ENCODE results near the gene OSER1. TPM values are rescaled to one million over a fixed set of nuclear protein-coding genes. Genes with fewer than 3 reads are reported as not detected.
A peak's percentile ranks its signal among the peaks of the same experiment; 100 is the strongest.
"Not testable (repeated sequence)": the region's sequence is repeated elsewhere in the genome, so short reads cannot be mapped to it uniquely, and the experiment has no call there.

The OSER1 gene
- total RNA-seq, 1 experiment from 2014 or later = 24.3 TPM

DNA sequence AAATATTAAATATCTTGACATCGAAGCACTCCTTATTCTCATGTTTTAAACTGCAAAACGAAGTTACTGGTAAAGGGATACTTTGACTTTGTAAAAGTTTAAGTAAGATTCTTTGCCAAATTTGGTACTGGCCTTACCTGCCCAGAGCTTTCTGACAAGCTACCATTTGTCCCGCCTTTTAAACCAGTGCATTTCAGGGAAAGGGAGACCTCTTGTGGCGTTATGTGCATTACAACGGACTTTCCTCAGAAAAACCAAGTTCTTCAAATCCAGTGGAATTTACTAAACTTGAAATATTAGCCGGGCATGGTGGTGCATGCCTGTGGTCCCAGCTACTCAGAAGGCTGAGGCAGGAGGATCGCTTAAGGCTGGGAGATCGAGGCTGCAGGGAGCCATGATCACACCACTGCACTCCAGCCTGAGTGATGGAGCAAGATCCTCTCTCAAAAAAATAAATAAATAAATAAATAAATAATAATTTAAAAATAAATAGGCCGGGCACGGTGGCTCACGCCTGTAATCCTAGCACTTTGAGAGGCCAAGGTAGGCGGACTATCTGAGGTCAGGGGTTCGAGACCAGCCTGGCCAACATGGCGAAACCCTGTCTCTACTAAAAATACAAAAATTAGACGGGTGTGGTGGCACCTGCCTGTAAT lies 20.2 kb downstream of the OSER1 start:
- ChIA-PET CTCF (interaction anchor here (0.6 to 6.8 kb wide), 45 partner anchors 9 to 741 kb away, joined by 3 to 368 read pairs (median 5); partner anchors contain the start of genes FITM2, GDAP1L1 and OSER1), POLR2A (interaction anchor here (0.8 to 1.0 kb wide), 2 partner anchors 53 to 74 kb away, joined by 5 to 7 read pairs; no protein-coding TSS in a partner anchor)
- H3K4me3 Mint-ChIP-seq; H3K27me3 Mint-ChIP-seq (ENCODE audit: low read depth); H3K9me3 Mint-ChIP-seq; H3K4me1 Mint-ChIP-seq; H3K36me3 Mint-ChIP-seq; H3K27ac Mint-ChIP-seq: not testable (repeated sequence)
- DNase-seq (ENCODE audit: low spot score) (peak; percentile 64), ATAC-seq (peak; percentile 13)
- TF ChIP-seq HMGA2 (CRISPR knock-in tag; IDR thresholded peaks at IDR 0.05) (peak; percentile 62; the same call in 1 of the 2 replicates), GABPB1 (CRISPR knock-in tag; IDR thresholded peaks at IDR 0.05) (peak; percentile 49)
- TF ChIP-seq, protein P1, sequence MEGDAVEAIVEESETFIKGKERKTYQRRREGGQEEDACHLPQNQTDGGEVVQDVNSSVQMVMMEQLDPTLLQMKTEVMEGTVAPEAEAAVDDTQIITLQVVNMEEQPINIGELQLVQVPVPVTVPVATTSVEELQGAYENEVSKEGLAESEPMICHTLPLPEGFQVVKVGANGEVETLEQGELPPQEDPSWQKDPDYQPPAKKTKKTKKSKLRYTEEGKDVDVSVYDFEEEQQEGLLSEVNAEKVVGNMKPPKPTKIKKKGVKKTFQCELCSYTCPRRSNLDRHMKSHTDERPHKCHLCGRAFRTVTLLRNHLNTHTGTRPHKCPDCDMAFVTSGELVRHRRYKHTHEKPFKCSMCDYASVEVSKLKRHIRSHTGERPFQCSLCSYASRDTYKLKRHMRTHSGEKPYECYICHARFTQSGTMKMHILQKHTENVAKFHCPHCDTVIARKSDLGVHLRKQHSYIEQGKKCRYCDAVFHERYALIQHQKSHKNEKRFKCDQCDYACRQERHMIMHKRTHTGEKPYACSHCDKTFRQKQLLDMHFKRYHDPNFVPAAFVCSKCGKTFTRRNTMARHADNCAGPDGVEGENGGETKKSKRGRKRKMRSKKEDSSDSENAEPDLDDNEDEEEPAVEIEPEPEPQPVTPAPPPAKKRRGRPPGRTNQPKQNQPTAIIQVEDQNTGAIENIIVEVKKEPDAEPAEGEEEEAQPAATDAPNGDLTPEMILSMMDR (IDR thresholded peaks at IDR 0.05) = peak; percentile 50; the same call in 1 of the 2 replicates

DNA sequence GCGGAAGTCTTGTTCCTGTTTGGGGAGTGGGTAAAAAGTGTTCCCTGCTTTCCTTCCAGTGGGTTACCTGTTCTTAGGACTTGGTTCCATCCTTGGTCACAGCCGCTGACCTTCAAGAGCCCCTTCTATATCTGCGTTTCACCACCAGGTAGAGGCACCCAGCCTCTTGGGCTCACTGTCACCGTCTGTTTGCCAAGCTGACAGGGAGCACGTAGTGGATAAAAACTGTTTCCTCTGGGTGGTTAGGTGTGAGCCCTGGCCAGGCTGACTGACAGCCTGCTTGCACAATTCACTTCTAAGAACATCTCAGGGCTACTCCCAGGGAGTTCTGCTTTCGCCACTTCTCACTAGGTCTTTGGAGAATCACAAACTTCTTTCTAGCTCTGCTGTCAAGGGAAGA lies 21.8 kb downstream of the OSER1 start:
- Mint-ChIP-seq H3K4me1 (peaks cover 9% of the 10 kb centered on the region), H3K4me3 (no peak overlapping the region), H3K27me3 (ENCODE audit: low read depth) (no peaks in the 10 kb centered on the region; the same call in none of the 2 replicates), H3K9me3 (no peaks in the 10 kb centered on the region), H3K36me3 (no peaks in the 10 kb centered on the region), H3K27ac (no peak overlapping the region)
- no peak for TF ChIP-seq NFATC4 (CRISPR knock-in tag; IDR thresholded peaks at IDR 0.05)
- no peak for TF ChIP-seq RORB (CRISPR knock-in tag; IDR thresholded peaks at IDR 0.05)
- TF ChIP-seq, protein P2, sequence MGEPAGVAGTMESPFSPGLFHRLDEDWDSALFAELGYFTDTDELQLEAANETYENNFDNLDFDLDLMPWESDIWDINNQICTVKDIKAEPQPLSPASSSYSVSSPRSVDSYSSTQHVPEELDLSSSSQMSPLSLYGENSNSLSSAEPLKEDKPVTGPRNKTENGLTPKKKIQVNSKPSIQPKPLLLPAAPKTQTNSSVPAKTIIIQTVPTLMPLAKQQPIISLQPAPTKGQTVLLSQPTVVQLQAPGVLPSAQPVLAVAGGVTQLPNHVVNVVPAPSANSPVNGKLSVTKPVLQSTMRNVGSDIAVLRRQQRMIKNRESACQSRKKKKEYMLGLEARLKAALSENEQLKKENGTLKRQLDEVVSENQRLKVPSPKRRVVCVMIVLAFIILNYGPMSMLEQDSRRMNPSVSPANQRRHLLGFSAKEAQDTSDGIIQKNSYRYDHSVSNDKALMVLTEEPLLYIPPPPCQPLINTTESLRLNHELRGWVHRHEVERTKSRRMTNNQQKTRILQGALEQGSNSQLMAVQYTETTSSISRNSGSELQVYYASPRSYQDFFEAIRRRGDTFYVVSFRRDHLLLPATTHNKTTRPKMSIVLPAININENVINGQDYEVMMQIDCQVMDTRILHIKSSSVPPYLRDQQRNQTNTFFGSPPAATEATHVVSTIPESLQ (CRISPR knock-in tag; IDR thresholded peaks at IDR 0.05) = no peak
- TF ChIP-seq NR1H2 (CRISPR knock-in tag; IDR thresholded peaks at IDR 0.05) = no peak
- TF ChIP-seq ZNF416 (CRISPR knock-in tag; IDR thresholded peaks at IDR 0.05) = no peak
- no peak for TF ChIP-seq ESRRA (CRISPR knock-in tag; IDR thresholded peaks at IDR 0.05; ENCODE audit: borderline replicate concordance)
- TF ChIP-seq ZNF219 (CRISPR knock-in tag; IDR thresholded peaks at IDR 0.05; ENCODE audit: borderline replicate concordance) = no peak
- TF ChIP-seq, protein P3, sequence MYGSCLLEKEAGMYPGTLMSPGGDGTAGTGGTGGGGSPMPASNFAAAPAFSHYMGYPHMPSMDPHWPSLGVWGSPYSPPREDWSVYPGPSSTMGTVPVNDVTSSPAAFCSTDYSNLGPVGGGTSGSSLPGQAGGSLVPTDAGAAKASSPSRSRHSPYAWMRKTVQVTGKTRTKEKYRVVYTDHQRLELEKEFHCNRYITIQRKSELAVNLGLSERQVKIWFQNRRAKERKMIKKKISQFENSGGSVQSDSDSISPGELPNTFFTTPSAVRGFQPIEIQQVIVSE (CRISPR knock-in tag; IDR thresholded peaks at IDR 0.05; ENCODE audit: borderline replicate concordance) = no peak
- TF ChIP-seq, protein P4, sequence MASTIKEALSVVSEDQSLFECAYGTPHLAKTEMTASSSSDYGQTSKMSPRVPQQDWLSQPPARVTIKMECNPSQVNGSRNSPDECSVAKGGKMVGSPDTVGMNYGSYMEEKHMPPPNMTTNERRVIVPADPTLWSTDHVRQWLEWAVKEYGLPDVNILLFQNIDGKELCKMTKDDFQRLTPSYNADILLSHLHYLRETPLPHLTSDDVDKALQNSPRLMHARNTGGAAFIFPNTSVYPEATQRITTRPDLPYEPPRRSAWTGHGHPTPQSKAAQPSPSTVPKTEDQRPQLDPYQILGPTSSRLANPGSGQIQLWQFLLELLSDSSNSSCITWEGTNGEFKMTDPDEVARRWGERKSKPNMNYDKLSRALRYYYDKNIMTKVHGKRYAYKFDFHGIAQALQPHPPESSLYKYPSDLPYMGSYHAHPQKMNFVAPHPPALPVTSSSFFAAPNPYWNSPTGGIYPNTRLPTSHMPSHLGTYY (CRISPR knock-in tag; IDR thresholded peaks at IDR 0.05) = no peak
- no peak for TF ChIP-seq ZBTB21 (CRISPR knock-in tag; IDR thresholded peaks at IDR 0.05; ENCODE audit: borderline replicate concordance)
- no peak for ATAC-seq
- CTCF ChIA-PET = interaction anchor here (2.5 to 6.8 kb wide), 5 partner anchors 52 to 78 kb away, joined by 27 to 368 read pairs (median 40); no protein-coding TSS in a partner anchor
- POLR2A ChIA-PET = interaction anchor here (1.4 to 1.6 kb wide), 2 partner anchors 69 to 72 kb away, joined by 3 to 4 read pairs; no protein-coding TSS in a partner anchor
- no peak for DNase-seq (ENCODE audit: low spot score)

DNA sequence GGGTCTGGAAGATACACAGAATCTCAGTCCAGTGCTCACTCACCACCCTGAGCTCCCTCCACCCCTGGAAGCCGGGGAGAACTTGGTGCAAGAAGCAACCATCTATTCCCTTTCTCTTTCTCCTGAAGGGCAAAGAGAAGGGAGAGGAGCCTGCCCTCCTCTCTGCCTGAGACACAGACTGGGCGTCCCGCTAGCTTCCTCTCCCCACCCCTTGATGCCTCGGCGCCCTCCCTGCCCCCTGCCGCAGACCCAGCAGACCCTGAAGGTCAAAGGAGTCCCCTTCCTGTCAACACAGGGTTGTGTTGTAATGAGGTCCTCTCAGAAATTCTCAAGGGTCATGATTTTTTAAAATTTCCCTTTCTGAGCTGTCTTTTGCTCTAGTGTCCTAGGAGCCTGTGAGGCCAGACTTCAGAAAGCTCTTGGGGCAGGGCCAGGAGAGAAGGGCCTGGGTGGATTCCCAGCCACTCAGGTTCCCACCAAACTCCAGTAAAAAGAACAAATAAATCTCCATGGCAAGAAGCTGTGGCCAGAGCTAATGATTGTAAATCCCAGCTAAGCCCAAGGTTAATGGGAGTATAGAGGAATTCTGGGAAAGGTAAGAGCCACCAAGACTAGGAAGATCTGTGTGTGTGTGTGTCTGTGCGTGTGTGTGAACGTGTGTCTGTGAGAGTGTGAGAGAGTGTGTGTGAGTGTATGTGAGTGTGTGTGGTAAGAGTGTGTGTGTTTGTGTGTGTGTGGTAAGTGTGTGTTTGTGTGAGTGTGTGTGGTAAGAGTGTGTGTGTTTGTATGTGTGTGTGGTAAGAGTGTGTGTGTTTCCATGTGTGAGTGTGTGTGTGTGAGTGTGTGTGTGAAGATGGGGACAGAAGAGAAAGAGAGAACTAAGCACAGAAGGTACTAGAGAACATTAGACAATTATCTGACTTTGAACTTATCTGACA lies 22.5 kb downstream of the OSER1 start:
- H3K27me3 Mint-ChIP-seq (ENCODE audit: low read depth) = no peaks in the 10 kb centered on the region; the same call in none of the 2 replicates
- H3K4me3 Mint-ChIP-seq = peak overlapping the region; percentile 71
- no peaks in the 10 kb centered on the region for H3K9me3 Mint-ChIP-seq
- peaks cover 9% of the 10 kb centered on the region for H3K4me1 Mint-ChIP-seq
- no peak for DNase-seq (ENCODE audit: low spot score)
- peak; percentile 32 for ATAC-seq
- TF ChIP-seq, protein P5, sequence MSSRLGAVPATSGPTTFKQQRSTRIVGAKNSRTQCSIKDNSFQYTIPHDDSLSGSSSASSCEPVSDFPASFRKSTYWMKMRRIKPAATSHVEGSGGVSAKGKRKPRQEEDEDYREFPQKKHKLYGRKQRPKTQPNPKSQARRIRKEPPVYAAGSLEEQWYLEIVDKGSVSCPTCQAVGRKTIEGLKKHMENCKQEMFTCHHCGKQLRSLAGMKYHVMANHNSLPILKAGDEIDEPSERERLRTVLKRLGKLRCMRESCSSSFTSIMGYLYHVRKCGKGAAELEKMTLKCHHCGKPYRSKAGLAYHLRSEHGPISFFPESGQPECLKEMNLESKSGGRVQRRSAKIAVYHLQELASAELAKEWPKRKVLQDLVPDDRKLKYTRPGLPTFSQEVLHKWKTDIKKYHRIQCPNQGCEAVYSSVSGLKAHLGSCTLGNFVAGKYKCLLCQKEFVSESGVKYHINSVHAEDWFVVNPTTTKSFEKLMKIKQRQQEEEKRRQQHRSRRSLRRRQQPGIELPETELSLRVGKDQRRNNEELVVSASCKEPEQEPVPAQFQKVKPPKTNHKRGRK (CRISPR knock-in tag; IDR thresholded peaks at IDR 0.05; ENCODE audit: borderline replicate concordance) = no peak
- TF ChIP-seq, protein P6, sequence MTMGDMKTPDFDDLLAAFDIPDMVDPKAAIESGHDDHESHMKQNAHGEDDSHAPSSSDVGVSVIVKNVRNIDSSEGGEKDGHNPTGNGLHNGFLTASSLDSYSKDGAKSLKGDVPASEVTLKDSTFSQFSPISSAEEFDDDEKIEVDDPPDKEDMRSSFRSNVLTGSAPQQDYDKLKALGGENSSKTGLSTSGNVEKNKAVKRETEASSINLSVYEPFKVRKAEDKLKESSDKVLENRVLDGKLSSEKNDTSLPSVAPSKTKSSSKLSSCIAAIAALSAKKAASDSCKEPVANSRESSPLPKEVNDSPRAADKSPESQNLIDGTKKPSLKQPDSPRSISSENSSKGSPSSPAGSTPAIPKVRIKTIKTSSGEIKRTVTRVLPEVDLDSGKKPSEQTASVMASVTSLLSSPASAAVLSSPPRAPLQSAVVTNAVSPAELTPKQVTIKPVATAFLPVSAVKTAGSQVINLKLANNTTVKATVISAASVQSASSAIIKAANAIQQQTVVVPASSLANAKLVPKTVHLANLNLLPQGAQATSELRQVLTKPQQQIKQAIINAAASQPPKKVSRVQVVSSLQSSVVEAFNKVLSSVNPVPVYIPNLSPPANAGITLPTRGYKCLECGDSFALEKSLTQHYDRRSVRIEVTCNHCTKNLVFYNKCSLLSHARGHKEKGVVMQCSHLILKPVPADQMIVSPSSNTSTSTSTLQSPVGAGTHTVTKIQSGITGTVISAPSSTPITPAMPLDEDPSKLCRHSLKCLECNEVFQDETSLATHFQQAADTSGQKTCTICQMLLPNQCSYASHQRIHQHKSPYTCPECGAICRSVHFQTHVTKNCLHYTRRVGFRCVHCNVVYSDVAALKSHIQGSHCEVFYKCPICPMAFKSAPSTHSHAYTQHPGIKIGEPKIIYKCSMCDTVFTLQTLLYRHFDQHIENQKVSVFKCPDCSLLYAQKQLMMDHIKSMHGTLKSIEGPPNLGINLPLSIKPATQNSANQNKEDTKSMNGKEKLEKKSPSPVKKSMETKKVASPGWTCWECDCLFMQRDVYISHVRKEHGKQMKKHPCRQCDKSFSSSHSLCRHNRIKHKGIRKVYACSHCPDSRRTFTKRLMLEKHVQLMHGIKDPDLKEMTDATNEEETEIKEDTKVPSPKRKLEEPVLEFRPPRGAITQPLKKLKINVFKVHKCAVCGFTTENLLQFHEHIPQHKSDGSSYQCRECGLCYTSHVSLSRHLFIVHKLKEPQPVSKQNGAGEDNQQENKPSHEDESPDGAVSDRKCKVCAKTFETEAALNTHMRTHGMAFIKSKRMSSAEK (CRISPR knock-in tag; IDR thresholded peaks at IDR 0.05; ENCODE audit: borderline replicate concordance) = no peak
- no peaks in the 10 kb centered on the region for H3K36me3 Mint-ChIP-seq
- ChIA-PET POLR2A (interaction anchor here (0.8 to 1.6 kb wide), 5 partner anchors 16 to 71 kb away, joined by 3 to 4 read pairs (median 3); no protein-coding TSS in a partner anchor), CTCF (interaction anchor here (0.6 to 6.8 kb wide), 16 partner anchors 27 to 908 kb away, joined by 3 to 368 read pairs (median 4); no protein-coding TSS in a partner anchor)
- no peak overlapping the region for H3K27ac Mint-ChIP-seq
